ENCODE measurements around the gene NME4.

DNA sequence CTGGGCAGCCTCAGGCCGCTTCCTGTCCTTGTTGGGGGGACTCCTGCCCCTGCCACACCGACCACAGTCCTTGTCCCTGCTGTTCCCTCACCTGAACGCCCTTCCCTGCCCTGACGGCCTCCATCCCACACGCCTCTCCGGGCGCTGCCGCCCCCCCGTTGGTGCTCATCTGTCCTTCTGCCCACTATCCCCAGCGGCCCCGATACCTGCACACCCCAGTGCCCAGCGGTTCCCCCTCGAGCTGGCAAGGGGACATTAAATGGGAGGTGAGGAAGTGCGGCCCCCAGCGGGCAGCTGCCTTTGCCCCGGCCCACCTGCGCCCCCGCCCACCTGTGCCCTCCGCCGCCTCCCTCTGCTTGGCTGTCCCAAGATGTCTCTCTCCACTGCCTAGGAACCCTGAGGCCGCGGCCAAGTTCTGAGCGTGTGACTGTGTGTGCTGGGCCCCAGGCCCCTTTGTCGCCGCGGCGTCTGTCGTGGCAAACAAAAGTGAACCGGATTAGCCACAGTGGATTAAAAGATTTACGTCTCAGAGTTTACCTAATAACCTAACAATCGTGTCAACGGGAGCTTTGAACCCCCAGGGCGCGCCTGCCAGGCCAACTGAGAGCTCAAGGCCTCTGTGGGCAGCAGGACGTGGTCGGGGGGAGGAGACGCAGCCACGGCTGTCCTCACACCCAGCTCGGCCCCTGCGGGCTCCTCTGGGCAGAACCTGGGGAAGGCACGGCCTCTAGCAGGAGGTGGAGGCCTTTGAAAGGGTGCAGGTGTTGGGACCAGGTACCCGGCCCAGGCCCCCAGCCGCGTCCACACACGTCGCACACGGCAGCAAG lies 36.9 kb upstream of the NME4 start:
- TF ChIP-seq ZNF274 (IDR thresholded peaks at IDR 0.05; ENCODE audit: low read depth, low read length) (no peak), RAD21 (IDR thresholded peaks at IDR 0.05; ENCODE audit: low read depth) (no peak), POLR2AphosphoS5 (IDR thresholded peaks at IDR 0.05; ENCODE audit: low read depth, low read length) (no peak), CBX3 (IDR thresholded peaks at IDR 0.05; ENCODE audit: low read depth) (no peak), EZH2 (IDR thresholded peaks at IDR 0.05) (no peak), MAX (IDR thresholded peaks at IDR 0.05) (no peak), POLR2A (IDR thresholded peaks at IDR 0.05; ENCODE audit: borderline replicate concordance, extremely low read depth, insufficient read depth, insufficient read length) (no peak), TCF7L2 (IDR thresholded peaks at IDR 0.05; ENCODE audit: borderline replicate concordance, extremely low read depth, insufficient read depth, insufficient read length) (no peak), REST (IDR thresholded peaks at IDR 0.05; ENCODE audit: low read depth) (no peak), ZBTB33 (IDR thresholded peaks at IDR 0.05; ENCODE audit: extremely low read depth, insufficient replicate concordance, low read length) (no peak)
- TF ChIP-seq, protein P1, sequence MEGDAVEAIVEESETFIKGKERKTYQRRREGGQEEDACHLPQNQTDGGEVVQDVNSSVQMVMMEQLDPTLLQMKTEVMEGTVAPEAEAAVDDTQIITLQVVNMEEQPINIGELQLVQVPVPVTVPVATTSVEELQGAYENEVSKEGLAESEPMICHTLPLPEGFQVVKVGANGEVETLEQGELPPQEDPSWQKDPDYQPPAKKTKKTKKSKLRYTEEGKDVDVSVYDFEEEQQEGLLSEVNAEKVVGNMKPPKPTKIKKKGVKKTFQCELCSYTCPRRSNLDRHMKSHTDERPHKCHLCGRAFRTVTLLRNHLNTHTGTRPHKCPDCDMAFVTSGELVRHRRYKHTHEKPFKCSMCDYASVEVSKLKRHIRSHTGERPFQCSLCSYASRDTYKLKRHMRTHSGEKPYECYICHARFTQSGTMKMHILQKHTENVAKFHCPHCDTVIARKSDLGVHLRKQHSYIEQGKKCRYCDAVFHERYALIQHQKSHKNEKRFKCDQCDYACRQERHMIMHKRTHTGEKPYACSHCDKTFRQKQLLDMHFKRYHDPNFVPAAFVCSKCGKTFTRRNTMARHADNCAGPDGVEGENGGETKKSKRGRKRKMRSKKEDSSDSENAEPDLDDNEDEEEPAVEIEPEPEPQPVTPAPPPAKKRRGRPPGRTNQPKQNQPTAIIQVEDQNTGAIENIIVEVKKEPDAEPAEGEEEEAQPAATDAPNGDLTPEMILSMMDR (IDR thresholded peaks at IDR 0.05 in 2 of 3, conservative IDR thresholded peaks at IDR 0.05 in 1 of 3; ENCODE audit: borderline replicate concordance in 1 of 3, insufficient read depth in 1 of 3, low read depth in 2 of 3, low read length in 2 of 3) = no peak

All from HCT116 (cell line).